K562 (cell line): ENCODE results near the gene THAP11. TPM values are rescaled to one million over a fixed set of nuclear protein-coding genes. Genes with fewer than 3 reads are reported as not detected.

ENCODE experiments used
- CEBPG ChIP-seq, 3 experiments: fragments of 200-800 bp in 1 of 3; sonication (Bioruptor generic) in 1 of 3; sonication (generic) in 1 of 3; formaldehyde crosslinking in 1 of 3; IDR thresholded peaks in 2 of 3; conservative IDR thresholded peaks in 1 of 3; 2 replicates each; pipeline versions ENCODE4 v1.6.1 to v1.8.0; 2016 to 2022; ENCODE audit warnings: missing compliant biosample characterization in 2 of 3, missing genetic modification characterization in 2 of 3, mild to moderate bottlenecking in 1 of 3, missing genetic modification reagents in 1 of 3
- CREM ChIP-seq: IDR thresholded peaks from 2 replicates; pipeline ENCODE4 v1.6.1; 2014; ENCODE audit warnings: antibody characterized with exemption, low read depth
- CSDE1 ChIP-seq, 2 experiments: fragments of 450-650 bp; IDR thresholded peaks; 2 replicates each; pipeline ENCODE4 v1.6.1; 2016; ENCODE audit warnings: mild to moderate bottlenecking in 1 of 2
- DEAF1 ChIP-seq: fragments of 450-650 bp; formaldehyde crosslinking; IDR thresholded peaks from 2 replicates; pipeline ENCODE4 v1.4.0; 2020; ENCODE audit warnings: mild to moderate bottlenecking, moderate library complexity
- HDAC8 ChIP-seq: fragments of 450-650 bp; IDR thresholded peaks from 2 replicates; pipeline ENCODE4 v1.6.1; 2016; ENCODE audit warnings: mild to moderate bottlenecking, missing genetic modification characterization, moderate library complexity, missing compliant biosample characterization
- HOMEZ ChIP-seq: fragments of 250-450 bp; sonication (Bioruptor Pico); IDR thresholded peaks from 2 replicates; pipeline ENCODE4 v1.4.0; 2020; ENCODE audit warnings: mild to moderate bottlenecking, moderate library complexity
- JUND ChIP-seq, 2 experiments: IDR thresholded peaks; 2 replicates in 1 of 2; 3 replicates in 1 of 2; pipeline ENCODE4 v1.6.1; 2011; ENCODE audit warnings: borderline replicate concordance in 2 of 2, low read depth in 2 of 2, low read length in 2 of 2, improper control_type of control experiment in 1 of 2, missing biosample characterization in 1 of 2, missing genetic modification characterization in 1 of 2, missing genetic modification reagents in 1 of 2
- MCM5 ChIP-seq: fragments of 450-650 bp; IDR thresholded peaks from 2 replicates; pipeline ENCODE4 v1.6.1; 2016; ENCODE audit warnings: low read depth
- MEIS2 ChIP-seq: fragments of 450-650 bp; IDR thresholded peaks from 2 replicates; pipeline ENCODE4 v1.6.1; 2014; ENCODE audit warnings: mild to moderate bottlenecking; ENCODE audit not compliant: partially characterized antibody
- MYC ChIP-seq, 2 experiments: fragments of 250-450 bp in 1 of 2; sonication (Bioruptor Pico) in 1 of 2; IDR thresholded peaks; 2 replicates each; pipeline versions ENCODE4 v1.5.1 to v1.6.1; 2012 to 2021; ENCODE audit warnings: low read depth in 2 of 2, borderline replicate concordance in 1 of 2, improper control_type of control experiment in 1 of 2, low read length in 1 of 2, mild to moderate bottlenecking in 1 of 2, moderate library complexity in 1 of 2
- TARDBP ChIP-seq: fragments of 450-650 bp; IDR thresholded peaks from 2 replicates; pipeline ENCODE4 v1.6.1; 2016
- THRA ChIP-seq: fragments of 450-650 bp; IDR thresholded peaks from 2 replicates; pipeline ENCODE4 v1.6.1; 2017; ENCODE audit warnings: mild to moderate bottlenecking, moderate library complexity
- TSHZ1 ChIP-seq: fragments of 250-450 bp; sonication (Bioruptor Pico); IDR thresholded peaks from 2 replicates; pipeline ENCODE4 v1.4.0; 2020; ENCODE audit warnings: mild to moderate bottlenecking, moderate library complexity
- U2AF2 ChIP-seq: fragments of 200-400 bp; formaldehyde crosslinking; optimal IDR thresholded peaks from 2 replicates; pipeline ENCODE3; 2017; ENCODE audit warnings: low read depth, mild to moderate bottlenecking, low read length
- polyA plus RNA-seq, 8 experiments: library from polyadenylated mRNA; depleted of rRNA in 4 of 8; stranded (reverse) in 5 of 8; unstranded in 3 of 8; fragments of >200 nt; fragmentation: Nextera tagmentation in 2 of 8; fragmentation: Illumina TruSeq in 1 of 8; extraction: Ambion mirVana in 2 of 8; extraction: Trizol in 1 of 8; gene quantifications; 2 replicates each; pipeline versions ENCODE4 v1.2.1 to v1.2.3, GENCODE V29; 2011 to 2014; ENCODE audit warnings: inconsistent platforms in 1 of 8, missing spikeins in 1 of 8
- total RNA-seq, 7 experiments: library from RNA; depleted of rRNA in 6 of 7; stranded (reverse); fragments of >200 nt in 6 of 7; fragmentation: Illumina TruSeq in 2 of 7; extraction: Trizol in 2 of 7; gene quantifications; 2 replicates each; pipeline versions ENCODE4 v1.2.1 to v1.2.3, GENCODE V29; 2011 to 2021; ENCODE audit warnings: low replicate concordance in 1 of 7
- TF ChIP-seq, protein P1 (sequence below): IDR thresholded peaks from 2 replicates; pipeline ENCODE4 v1.6.1; 2012; ENCODE audit warnings: low read depth, low read length, improper control_type of control experiment, borderline replicate concordance

The THAP11 gene
- total and polyA plus RNA-seq, 9 of the 15 experiments (the other 6 are each of a cell fraction or from before 2014, with no cell fraction given): 2.4 to 31.6 (median 21.4) TPM

DNA sequence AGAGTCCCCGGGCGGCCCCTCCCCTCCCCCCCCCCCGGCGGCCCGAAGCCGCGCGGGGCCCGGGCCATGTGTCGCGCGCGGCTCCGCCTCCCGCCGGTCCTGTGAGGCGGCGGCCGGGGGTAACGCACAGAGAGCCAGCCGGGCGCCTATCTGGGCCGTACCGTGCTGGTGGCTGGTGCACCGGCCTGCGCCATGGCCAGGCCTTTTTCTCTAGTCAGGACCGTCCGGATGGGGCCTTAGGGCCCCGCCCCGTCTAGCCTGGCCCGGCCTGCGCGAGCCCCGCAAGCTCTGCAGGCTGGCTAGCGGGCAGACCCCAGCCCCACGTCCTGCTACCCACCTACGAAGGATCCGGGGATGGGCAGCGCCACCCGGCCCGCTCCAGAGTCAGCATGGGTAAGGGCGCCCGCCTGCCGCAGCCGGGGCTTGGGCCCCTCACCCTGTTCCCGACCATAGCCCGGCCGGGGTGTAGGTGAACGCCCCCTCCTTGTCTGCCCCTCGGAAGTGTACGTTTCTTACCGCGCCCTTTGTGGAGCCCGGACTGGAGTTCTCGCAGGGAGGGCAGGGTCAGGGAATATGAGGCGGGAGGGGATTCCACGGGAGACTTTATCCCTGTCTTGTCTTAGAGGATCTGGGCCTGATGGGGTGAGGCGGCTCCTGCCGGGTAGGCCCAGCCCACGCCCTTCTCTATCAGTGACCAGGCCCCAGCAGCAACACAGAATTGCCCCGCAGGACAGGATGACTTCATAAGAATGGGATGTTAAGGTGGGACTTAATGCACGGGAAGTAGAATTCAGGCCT, 5.1 kb downstream of the THAP11 start, which contains the start of gene CENPT (continued):
- no peak for TF ChIP-seq TSHZ1 (CRISPR knock-in tag)
- TF ChIP-seq MEIS2: no peak
- no peak for TF ChIP-seq HDAC8 (tag)
- TF ChIP-seq CREM: 0 out of 2 replicates have a peak, but pooled peaks have one; percentile 35
- no peak for TF ChIP-seq TARDBP
- no peak for TF ChIP-seq CEBPG (CRISPR knock-in tag; IDR thresholded peaks at IDR 0.05)
- no peak for TF ChIP-seq CEBPG (tag; conservative IDR thresholded peaks at IDR 0.05 in 1 of 2, IDR thresholded peaks at IDR 0.05 in 1 of 2)
- TF ChIP-seq HOMEZ (CRISPR knock-in tag): no peak
- TF ChIP-seq, protein P1, sequence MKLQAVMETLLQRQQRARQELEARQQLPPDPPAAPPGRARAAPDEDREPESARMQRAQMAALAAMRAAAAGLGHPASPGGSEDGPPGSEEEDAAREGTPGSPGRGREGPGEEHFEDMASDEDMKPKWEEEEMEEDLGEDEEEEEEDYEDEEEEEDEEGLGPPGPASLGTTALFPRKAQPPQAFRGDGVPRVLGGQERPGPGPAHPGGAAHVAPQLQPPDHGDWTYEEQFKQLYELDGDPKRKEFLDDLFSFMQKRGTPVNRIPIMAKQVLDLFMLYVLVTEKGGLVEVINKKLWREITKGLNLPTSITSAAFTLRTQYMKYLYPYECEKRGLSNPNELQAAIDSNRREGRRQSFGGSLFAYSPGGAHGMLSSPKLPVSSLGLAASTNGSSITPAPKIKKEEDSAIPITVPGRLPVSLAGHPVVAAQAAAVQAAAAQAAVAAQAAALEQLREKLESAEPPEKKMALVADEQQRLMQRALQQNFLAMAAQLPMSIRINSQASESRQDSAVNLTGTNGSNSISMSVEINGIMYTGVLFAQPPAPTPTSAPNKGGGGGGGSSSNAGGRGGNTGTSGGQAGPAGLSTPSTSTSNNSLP: no peak
- no peak for TF ChIP-seq MCM5
- no peak for TF ChIP-seq CSDE1 (IDR thresholded peaks at IDR 0.05)
- TF ChIP-seq U2AF2: no peak
- no peak for TF ChIP-seq DEAF1 (CRISPR knock-in tag)
- no peak for TF ChIP-seq THRA
- TF ChIP-seq JUND (IDR thresholded peaks at IDR 0.05; ENCODE audit: borderline replicate concordance, low read depth, low read length): peak; percentile 76
- no peak; the same call in 2 of the 3 replicates for TF ChIP-seq JUND (tag; IDR thresholded peaks at IDR 0.05; ENCODE audit: borderline replicate concordance, low read depth, low read length)
- no peak; the same call in 1 of the 2 replicates for TF ChIP-seq MYC (IDR thresholded peaks at IDR 0.05; ENCODE audit: low read depth, low read length)
- TF ChIP-seq MYC (CRISPR knock-in tag; IDR thresholded peaks at IDR 0.05; ENCODE audit: borderline replicate concordance, low read depth): no peak; the same call in 1 of the 2 replicates
